ENCODE results near the gene RAB33B.

DNA sequence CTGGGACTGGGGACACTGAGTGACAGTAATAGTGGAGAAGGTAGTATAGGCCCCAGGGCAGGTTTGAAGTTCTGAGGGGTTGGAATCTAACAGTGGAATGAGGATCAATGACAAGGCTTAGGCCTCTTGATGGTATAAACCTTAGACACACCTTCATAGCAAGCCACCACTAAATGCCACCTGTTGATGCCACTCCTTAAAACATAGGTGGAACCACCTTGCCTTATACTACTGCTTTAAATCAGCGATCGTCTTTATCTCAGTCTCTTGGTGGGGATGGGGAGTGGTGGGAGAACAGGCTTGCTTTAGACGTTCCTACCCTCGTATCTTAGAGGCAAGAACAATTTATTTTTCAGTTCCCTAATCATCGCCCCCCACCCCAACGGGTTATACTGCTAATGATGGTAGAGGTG is 1.2 kb downstream of the RAB33B start:
- TF ChIP-seq, protein P1, sequence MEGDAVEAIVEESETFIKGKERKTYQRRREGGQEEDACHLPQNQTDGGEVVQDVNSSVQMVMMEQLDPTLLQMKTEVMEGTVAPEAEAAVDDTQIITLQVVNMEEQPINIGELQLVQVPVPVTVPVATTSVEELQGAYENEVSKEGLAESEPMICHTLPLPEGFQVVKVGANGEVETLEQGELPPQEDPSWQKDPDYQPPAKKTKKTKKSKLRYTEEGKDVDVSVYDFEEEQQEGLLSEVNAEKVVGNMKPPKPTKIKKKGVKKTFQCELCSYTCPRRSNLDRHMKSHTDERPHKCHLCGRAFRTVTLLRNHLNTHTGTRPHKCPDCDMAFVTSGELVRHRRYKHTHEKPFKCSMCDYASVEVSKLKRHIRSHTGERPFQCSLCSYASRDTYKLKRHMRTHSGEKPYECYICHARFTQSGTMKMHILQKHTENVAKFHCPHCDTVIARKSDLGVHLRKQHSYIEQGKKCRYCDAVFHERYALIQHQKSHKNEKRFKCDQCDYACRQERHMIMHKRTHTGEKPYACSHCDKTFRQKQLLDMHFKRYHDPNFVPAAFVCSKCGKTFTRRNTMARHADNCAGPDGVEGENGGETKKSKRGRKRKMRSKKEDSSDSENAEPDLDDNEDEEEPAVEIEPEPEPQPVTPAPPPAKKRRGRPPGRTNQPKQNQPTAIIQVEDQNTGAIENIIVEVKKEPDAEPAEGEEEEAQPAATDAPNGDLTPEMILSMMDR (IDR thresholded peaks at IDR 0.05), result no peak
- TF ChIP-seq POLR2AphosphoS5 (IDR thresholded peaks at IDR 0.05), result no peak
